ENCODE results near the gene IGSF5. TPM values are rescaled to one million over a fixed set of nuclear protein-coding genes. Genes with fewer than 3 reads are reported as not detected.

The IGSF5 gene
- total and polyA plus RNA-seq, 2 of the 4 experiments (the other 2 are of a cell fraction): not detected

- no peak overlapping the region for H4K91ac ChIP-seq (ENCODE audit: insufficient read depth, low read depth, low read length)
- no peak for DNase-seq
- in situ Hi-C loops (cut with MboI; ENCODE audit: low sequenced_read_pairs) (no loop called here), intact Hi-C loops (cut with micrococcal nuclease) (no loop called here), dilution Hi-C loops (cut with HindIII; ENCODE audit: low sequenced_read_pairs, unreplicated experiment) (loop anchor here (25.0 kb wide), 1 partner anchor 201 kb away; no protein-coding TSS in a partner anchor)
- H2AK5ac ChIP-seq (ENCODE audit: low read depth, low read length): no peak overlapping the region
- no peak overlapping the region for H3K18ac ChIP-seq (ENCODE audit: low read depth, low read length)
- H3K4me3 ChIP-seq (ENCODE audit: insufficient read depth, low read depth, low read length): no peak overlapping the region
- H3K14ac ChIP-seq (replicated peaks; ENCODE audit: low read depth, low read length): no peak overlapping the region
- no peak overlapping the region for H2BK5ac ChIP-seq (ENCODE audit: low read depth, low read length, poor library complexity, severe bottlenecking)
- no peaks in the 10 kb centered on the region for H3K27me3 ChIP-seq (ENCODE audit: control insufficient read depth, insufficient read depth, low read length)
- H2BK20ac ChIP-seq (ENCODE audit: low read depth, low read length): no peak overlapping the region
- ChIA-PET POLR2A (ENCODE audit: unreplicated experiment) (no interaction called here), CTCF (no interaction called here)
- H3K4ac ChIP-seq (ENCODE audit: low read depth, low read length): no peak overlapping the region
- no peak overlapping the region for H4K8ac ChIP-seq (ENCODE audit: low read depth in 2 of 2, low read length in 2 of 2)
- no peaks in the 10 kb centered on the region for H3K4me1 ChIP-seq (ENCODE audit: control insufficient read depth, insufficient read depth, low read length)
- H2BK15ac ChIP-seq (ENCODE audit: low read depth, low read length): no peak overlapping the region
- no peak overlapping the region for H3K56ac ChIP-seq (ENCODE audit: extremely low read depth, insufficient read depth, low read length)
- H4K5ac ChIP-seq (ENCODE audit: low read depth, low read length): no peak overlapping the region
- H3K23ac ChIP-seq (ENCODE audit: low read depth, low read length): no peak overlapping the region
- H2AFZ ChIP-seq (replicated peaks; ENCODE audit: low read length, poor library complexity): no peak overlapping the region
- no peak overlapping the region for H3K9ac ChIP-seq (ENCODE audit: low read depth, low read length)
- no peak overlapping the region for H2BK120ac ChIP-seq (ENCODE audit: low read depth, low read length)
- H3K79me1 ChIP-seq (ENCODE audit: low read depth in 1 of 2, low read length in 2 of 2): no peaks in the 10 kb centered on the region
- H3K36me3 ChIP-seq (ENCODE audit: control insufficient read depth, insufficient read depth, low read length): no peaks in the 10 kb centered on the region
- no peak overlapping the region for H2AK9ac ChIP-seq (replicated peaks; ENCODE audit: low read depth, low read length, poor library complexity)
- H3K9me3 ChIP-seq (ENCODE audit: control insufficient read depth, insufficient read depth, low read length): no peaks in the 10 kb centered on the region
- H3K9me1 ChIP-seq (ENCODE audit: insufficient read depth, low read length): no peaks in the 10 kb centered on the region
- no CpG with 5 or more reads among the region's 3 CpGs for WGBS, 2 experiments (ENCODE audit: extremely low coverage in 2 of 2, insufficient read length in 1 of 2)
- no peak overlapping the region for H3K27ac ChIP-seq (ENCODE audit: insufficient read depth, low read length)
- H4K20me1 ChIP-seq (ENCODE audit: insufficient read depth, low read length): no peaks in the 10 kb centered on the region
- no TSS peak for BruUV-seq (replicated peaks)
- TF ChIP-seq ELK1 (IDR thresholded peaks at IDR 0.05; ENCODE audit: borderline replicate concordance, low read depth, low read length) (no peak), MAFK (IDR thresholded peaks at IDR 0.05; ENCODE audit: low read depth, low read length) (no peak), POLR2A (IDR thresholded peaks at IDR 0.05; ENCODE audit: low read depth, low read length) (no peak), RCOR1 (IDR thresholded peaks at IDR 0.05; ENCODE audit: insufficient replicate concordance, low read length) (no peak), NFE2L2 (IDR thresholded peaks at IDR 0.05; ENCODE audit: low read depth, low read length) (no peak), CHD1 (IDR thresholded peaks at IDR 0.05; ENCODE audit: low read depth, low read length) (no peak), RFX5 (IDR thresholded peaks at IDR 0.05; ENCODE audit: low read depth, low read length) (no peak), MAZ (IDR thresholded peaks at IDR 0.05; ENCODE audit: borderline replicate concordance, low read depth, low read length) (no peak), RAD21 (IDR thresholded peaks at IDR 0.05; ENCODE audit: low read length) (no peak), CTCF (conservative IDR thresholded peaks at IDR 0.05; ENCODE audit: low read depth, low read length) (no peak), BHLHE40 (IDR thresholded peaks at IDR 0.05; ENCODE audit: low read depth, low read length) (no peak), CEBPB (IDR thresholded peaks at IDR 0.05; ENCODE audit: low read depth, low read length) (no peak), MXI1 (IDR thresholded peaks at IDR 0.05; ENCODE audit: borderline replicate concordance, low read depth, low read length) (no peak), USF2 (IDR thresholded peaks at IDR 0.05; ENCODE audit: low read depth, low read length) (no peak), FOS (IDR thresholded peaks at IDR 0.05; ENCODE audit: low read depth, low read length) (no peak), SMC3 (IDR thresholded peaks at IDR 0.05; ENCODE audit: low read depth, low read length) (no peak)
- no peak for ATAC-seq (ENCODE audit: low read depth)
- no peak overlapping the region for H3K4me2 ChIP-seq (ENCODE audit: low read depth, low read length)
Observed at GRCh38 chr21:39712976-39713375, 32.0 kb upstream of the IGSF5 start.

Measured in IMR-90 (cell line).